ENCODE results near the gene FGF14. TPM values are rescaled to one million over a fixed set of nuclear protein-coding genes. Genes with fewer than 3 reads are reported as not detected.

The FGF14 gene
- total and polyA plus RNA-seq, 2 experiments from 2014 or later, result 0.03 TPM; not detected in 1

DNA sequence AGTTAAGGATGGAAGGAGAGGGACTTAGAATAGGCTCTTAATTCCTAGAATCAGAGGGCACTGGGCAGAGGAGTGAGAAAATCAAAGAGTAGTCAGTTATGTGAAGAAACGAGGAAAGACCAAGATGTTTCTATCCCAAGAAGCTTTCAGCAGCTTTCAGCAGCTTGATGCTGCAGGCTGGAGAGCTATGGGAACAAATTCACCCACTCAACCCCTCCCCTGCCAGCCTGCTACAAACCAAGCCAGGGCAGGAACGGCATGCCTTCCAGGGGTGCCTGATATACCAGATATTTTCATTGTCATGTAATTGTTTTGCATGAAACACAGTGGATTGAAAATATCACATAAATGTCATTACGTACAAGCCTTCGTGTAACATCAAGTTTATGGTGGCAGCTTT is 262.2 kb downstream of the FGF14 start (continued):
- TF ChIP-seq ETS1 (IDR thresholded peaks at IDR 0.05), result no peak
- no peak for TF ChIP-seq ZNF462 (CRISPR knock-in tag; IDR thresholded peaks at IDR 0.05)
- no peak for TF ChIP-seq EZH2phosphoT487 (IDR thresholded peaks at IDR 0.05; ENCODE audit: unreplicated experiment)
- TF ChIP-seq POLR2AphosphoS5 (IDR thresholded peaks at IDR 0.05; ENCODE audit: low read depth), result no peak
- no peak for TF ChIP-seq EZH2 (IDR thresholded peaks at IDR 0.05; ENCODE audit: low read depth, unreplicated experiment)
- no peak for TF ChIP-seq NANOG (IDR thresholded peaks at IDR 0.05; ENCODE audit: borderline replicate concordance)

GRCh38 chr13:102138635-102139190 is 263.1 kb downstream of the FGF14 start:
- Histone ChIP-seq H3K79me2 (replicated peaks; ENCODE audit: insufficient read depth) (no peaks in the 10 kb centered on the region), H2AFZ (no peak overlapping the region), H3K27me3 (ENCODE audit: insufficient read depth) (no peaks in the 10 kb centered on the region), H3K4me1 (ENCODE audit: insufficient read depth) (no peaks in the 10 kb centered on the region), H3K4me2 (no peak overlapping the region), H3F3A (replicated peaks; ENCODE audit: low read depth) (no peaks in the 10 kb centered on the region), H3K27ac (ENCODE audit: low read depth) (no peak overlapping the region), H3K9me2 (ENCODE audit: insufficient read depth) (peaks cover 5% of the 10 kb centered on the region; the same call in 1 of the 2 replicates), H4K20me1 (replicated peaks; ENCODE audit: insufficient read depth) (no peaks in the 10 kb centered on the region), H3K36me3 (ENCODE audit: insufficient read depth) (no peaks in the 10 kb centered on the region), H3K4me3 (no peak overlapping the region)
- no peaks in the 10 kb centered on the region for H3K9me3 Mint-ChIP-seq
- H3K36me3 Mint-ChIP-seq (ENCODE audit: low read depth), result no peaks in the 10 kb centered on the region
- ATAC-seq, result no peak
- DNase-seq (ENCODE audit: low spot score), result no peak
- no peak overlapping the region for H3K27ac Mint-ChIP-seq
- no peak overlapping the region for H3K4me3 Mint-ChIP-seq
- no peaks in the 10 kb centered on the region for H3K4me1 Mint-ChIP-seq
- H3K27me3 Mint-ChIP-seq (ENCODE audit: insufficient read depth, low read depth, poor library complexity), result no peaks in the 10 kb centered on the region
- TF ChIP-seq, protein P1, sequence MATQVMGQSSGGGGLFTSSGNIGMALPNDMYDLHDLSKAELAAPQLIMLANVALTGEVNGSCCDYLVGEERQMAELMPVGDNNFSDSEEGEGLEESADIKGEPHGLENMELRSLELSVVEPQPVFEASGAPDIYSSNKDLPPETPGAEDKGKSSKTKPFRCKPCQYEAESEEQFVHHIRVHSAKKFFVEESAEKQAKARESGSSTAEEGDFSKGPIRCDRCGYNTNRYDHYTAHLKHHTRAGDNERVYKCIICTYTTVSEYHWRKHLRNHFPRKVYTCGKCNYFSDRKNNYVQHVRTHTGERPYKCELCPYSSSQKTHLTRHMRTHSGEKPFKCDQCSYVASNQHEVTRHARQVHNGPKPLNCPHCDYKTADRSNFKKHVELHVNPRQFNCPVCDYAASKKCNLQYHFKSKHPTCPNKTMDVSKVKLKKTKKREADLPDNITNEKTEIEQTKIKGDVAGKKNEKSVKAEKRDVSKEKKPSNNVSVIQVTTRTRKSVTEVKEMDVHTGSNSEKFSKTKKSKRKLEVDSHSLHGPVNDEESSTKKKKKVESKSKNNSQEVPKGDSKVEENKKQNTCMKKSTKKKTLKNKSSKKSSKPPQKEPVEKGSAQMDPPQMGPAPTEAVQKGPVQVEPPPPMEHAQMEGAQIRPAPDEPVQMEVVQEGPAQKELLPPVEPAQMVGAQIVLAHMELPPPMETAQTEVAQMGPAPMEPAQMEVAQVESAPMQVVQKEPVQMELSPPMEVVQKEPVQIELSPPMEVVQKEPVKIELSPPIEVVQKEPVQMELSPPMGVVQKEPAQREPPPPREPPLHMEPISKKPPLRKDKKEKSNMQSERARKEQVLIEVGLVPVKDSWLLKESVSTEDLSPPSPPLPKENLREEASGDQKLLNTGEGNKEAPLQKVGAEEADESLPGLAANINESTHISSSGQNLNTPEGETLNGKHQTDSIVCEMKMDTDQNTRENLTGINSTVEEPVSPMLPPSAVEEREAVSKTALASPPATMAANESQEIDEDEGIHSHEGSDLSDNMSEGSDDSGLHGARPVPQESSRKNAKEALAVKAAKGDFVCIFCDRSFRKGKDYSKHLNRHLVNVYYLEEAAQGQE (IDR thresholded peaks at IDR 0.05; ENCODE audit: unreplicated experiment), result no peak
- TF ChIP-seq CREB1 (CRISPR knock-in tag; IDR thresholded peaks at IDR 0.05; ENCODE audit: low read depth) (no peak), POLR2AphosphoS5 (IDR thresholded peaks at IDR 0.05; ENCODE audit: low read depth) (no peak), ZNF114 (CRISPR knock-in tag; IDR thresholded peaks at IDR 0.05) (no peak), CTCF (conservative IDR thresholded peaks at IDR 0.05; ENCODE audit: low read depth in 2 of 2) (no peak), EZH2phosphoT487 (IDR thresholded peaks at IDR 0.05; ENCODE audit: unreplicated experiment) (no peak)

All from GM23338 (cell line).